Activated CD4-positive, alpha-beta T cell treated with anti-CD3 and anti-CD28 coated beads, Interleukin-2, amount 50 U/mL, for 1 hour (primary cell): ENCODE data around the gene ABCA7.

ENCODE experiments used
- DNase-seq: peaks from one replicate; pipeline ENCODE4 v3.0.0-alpha.2; 2020

The ABCA7 gene, protein sequence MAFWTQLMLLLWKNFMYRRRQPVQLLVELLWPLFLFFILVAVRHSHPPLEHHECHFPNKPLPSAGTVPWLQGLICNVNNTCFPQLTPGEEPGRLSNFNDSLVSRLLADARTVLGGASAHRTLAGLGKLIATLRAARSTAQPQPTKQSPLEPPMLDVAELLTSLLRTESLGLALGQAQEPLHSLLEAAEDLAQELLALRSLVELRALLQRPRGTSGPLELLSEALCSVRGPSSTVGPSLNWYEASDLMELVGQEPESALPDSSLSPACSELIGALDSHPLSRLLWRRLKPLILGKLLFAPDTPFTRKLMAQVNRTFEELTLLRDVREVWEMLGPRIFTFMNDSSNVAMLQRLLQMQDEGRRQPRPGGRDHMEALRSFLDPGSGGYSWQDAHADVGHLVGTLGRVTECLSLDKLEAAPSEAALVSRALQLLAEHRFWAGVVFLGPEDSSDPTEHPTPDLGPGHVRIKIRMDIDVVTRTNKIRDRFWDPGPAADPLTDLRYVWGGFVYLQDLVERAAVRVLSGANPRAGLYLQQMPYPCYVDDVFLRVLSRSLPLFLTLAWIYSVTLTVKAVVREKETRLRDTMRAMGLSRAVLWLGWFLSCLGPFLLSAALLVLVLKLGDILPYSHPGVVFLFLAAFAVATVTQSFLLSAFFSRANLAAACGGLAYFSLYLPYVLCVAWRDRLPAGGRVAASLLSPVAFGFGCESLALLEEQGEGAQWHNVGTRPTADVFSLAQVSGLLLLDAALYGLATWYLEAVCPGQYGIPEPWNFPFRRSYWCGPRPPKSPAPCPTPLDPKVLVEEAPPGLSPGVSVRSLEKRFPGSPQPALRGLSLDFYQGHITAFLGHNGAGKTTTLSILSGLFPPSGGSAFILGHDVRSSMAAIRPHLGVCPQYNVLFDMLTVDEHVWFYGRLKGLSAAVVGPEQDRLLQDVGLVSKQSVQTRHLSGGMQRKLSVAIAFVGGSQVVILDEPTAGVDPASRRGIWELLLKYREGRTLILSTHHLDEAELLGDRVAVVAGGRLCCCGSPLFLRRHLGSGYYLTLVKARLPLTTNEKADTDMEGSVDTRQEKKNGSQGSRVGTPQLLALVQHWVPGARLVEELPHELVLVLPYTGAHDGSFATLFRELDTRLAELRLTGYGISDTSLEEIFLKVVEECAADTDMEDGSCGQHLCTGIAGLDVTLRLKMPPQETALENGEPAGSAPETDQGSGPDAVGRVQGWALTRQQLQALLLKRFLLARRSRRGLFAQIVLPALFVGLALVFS (N-terminal part only)

DNA sequence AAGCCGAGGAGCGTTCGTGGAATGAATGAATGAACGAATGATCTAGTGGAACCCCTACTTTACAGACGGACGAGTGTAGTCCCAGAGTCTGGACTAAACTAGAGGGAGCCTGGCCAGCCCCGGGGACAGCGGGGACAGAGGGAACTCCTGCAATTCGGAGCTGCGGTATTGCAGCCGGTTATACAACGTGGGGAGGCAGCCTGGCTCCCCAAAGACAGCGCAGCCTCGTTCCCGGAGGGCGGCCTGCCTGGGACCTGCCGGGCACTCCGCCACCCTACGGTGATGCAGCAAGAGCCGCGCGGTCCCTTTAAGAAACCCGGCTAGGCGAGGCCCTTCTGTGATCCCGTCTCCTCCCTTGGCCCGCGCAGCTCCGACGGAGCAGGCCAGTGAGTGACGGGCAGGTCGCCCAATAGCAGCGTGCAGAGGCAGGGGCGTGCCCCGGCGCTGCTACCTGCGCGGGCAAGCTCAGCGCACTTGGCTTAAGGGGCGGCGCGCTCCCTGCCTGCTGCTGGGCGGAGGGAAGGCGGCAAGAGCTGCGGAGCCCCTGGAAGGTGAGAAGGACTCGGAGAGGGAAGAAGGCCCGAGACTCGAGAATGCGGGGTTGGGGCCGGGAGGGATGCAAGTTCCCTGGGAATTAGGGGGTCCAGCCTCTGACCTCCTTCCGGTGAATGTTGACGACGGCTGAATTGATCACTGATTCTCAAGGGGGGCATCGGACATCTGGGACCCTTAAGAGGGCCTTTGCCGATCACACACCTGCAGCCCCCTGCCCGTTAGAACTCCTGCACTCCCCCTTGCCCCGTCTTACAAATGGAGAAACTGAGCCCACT, at the start of gene ABCA7:
TSS of gene ABCA7 (plus strand) at position 462 of the 830 bp plus-strand sequence. CDS start 1,255 bp downstream, outside the sequence.
- peak; percentile 99 for DNase-seq

DNA sequence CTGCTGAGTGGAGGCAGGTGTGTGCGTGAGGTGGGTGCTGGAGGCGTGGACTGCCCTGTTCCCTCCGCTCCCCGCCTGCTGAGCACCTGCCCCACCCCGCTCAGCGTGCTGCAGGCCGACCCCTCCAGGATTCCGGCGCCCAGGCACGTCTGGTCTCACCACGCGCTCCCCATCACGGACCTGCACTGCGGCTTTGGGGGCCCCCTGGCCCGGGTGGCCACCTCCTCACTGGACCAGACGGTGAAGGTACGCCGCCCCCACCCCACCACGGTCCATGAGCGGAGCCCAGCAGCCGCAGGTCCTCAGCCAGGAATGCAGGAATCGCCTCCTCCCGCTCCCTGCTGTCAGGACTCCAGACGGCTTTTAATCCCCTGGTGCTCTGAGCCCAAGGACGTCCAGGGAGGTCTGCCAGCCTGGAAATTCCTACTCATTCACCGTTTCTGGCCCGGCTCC, 49.8 kb upstream of the ABCA7 start:
- DNase-seq, result no peak

DNA sequence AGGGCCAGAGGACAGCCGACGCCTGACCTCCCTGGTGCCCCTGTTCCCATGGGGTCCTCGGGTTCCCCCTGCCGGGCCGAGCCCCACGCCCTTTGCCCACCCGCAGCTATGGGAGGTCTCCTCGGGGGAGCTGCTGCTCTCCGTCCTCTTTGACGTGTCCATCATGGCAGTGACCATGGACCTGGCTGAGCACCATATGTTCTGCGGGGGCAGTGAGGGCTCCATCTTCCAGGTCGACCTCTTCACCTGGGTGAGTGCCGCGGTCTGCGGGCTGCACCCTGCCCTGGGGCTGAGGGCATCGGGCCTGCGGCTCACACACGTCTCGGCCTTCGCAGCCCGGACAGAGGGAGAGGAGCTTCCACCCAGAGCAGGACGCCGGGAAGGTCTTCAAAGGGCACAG, 49.2 kb upstream of the ABCA7 start:
- no peak for DNase-seq

DNA sequence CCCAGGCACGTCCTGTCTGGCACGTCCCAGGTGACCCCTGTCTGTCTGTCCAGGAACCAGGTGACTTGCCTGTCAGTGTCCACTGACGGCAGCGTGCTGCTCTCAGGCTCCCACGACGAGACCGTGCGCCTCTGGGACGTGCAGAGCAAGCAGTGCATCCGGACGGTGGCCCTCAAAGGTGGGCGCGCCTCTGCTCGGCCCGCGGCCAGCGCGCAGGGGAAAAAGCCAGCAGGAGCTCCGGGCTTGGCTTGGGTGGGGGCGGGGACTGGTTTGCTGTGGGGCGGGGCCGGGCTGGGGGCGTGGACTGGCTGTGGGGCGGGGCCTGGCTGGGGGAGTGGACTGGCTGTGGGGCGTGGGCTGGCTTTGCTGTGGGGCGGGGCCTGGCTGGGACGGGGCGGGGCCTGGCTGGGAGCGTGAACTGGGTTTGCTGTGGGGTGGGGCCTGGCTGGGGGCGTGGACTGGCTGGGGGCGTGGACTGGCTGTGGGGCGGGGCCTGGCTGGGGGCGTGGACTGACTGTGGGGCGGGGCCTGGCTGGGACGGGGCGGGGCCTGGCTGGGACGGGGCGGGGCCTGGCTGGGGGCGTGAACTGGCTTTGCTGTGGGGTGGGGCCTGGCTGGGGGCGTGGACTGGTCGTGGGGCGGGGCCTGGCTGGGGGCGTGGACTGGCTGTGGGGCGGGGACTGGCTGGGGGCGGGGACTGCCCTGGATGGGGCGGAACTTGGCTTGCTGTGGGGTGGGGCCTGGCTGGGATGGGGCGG, 48.6 kb upstream of the ABCA7 start:
- peak; percentile 75 for DNase-seq

DNA sequence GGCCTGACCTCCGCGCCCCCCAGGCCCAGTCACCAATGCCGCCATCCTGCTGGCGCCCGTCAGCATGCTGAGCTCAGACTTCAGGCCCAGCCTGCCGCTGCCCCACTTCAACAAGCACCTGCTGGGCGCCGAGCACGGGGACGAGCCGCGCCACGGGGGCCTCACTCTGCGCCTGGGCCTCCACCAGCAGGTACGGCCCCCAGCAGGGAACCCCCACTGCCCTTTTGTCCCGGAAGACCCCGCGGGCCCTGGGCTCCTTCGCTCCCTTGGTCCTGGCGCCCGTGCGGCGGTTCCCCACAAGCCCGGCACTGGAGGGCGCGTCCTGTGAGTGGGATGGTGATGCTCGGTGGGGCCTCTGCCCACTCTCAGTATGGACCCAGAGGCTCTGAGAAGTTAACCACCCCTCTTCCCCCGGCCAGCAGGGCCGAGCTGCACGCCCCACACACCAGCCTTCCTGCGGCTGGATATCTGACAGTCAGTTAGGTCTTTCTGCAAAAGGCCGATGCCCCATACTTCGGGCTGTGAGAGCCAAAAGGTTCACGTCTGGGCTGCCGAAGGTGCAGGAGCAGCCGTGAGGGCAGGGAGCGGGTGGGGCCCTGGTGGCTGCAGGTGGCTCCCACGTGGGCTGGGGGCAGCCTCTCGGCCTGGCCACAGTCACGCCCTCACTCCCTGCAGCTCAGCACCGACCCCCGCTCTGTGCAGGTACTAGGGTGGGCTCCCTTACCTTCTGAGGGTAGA, 47.8 kb upstream of the ABCA7 start:
- no peak for DNase-seq

DNA sequence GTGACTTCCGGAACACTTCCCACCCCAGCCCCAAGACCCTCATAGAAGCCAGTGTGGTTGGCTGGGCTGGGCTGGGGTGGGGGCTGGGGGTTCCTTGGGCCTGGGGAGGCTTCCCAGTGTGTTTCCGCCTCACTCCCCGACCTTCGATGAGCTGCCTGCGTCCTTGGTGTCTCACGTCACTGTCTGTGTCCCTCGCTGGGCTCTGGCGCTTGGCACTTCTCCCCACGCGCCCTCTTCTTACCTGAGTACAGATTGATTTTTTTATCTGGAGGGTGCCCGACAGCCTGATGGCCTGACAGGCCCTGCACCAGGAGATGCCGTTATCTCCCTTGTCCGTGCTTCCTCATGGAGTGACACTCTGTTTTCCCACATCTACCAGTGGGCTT, 47.2 kb upstream of the ABCA7 start:
- no peak for DNase-seq

DNA sequence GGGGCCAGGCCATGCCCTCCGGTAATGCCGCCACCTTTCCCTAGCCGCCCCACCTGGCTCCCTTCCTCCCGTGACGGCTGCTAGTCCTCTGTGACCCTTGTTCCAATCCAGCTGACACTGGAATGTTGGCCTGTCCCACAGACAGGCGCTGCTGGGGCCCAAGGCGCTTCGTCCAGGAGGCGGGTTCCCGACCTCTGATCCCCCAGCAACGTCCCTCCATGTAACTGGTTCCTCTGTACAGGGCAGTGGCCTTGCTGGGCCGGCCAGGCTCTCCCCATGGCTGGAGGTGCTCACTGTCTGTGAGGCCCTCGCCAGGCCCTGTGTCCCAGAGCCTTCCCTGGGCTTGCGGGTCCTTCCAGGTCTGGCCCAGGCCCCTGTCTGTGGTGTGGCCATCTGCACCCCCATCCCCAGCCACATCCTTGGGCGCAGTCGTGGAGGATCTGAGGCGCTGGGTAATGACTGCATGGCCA, 46.5 kb upstream of the ABCA7 start:
- no peak for DNase-seq

DNA sequence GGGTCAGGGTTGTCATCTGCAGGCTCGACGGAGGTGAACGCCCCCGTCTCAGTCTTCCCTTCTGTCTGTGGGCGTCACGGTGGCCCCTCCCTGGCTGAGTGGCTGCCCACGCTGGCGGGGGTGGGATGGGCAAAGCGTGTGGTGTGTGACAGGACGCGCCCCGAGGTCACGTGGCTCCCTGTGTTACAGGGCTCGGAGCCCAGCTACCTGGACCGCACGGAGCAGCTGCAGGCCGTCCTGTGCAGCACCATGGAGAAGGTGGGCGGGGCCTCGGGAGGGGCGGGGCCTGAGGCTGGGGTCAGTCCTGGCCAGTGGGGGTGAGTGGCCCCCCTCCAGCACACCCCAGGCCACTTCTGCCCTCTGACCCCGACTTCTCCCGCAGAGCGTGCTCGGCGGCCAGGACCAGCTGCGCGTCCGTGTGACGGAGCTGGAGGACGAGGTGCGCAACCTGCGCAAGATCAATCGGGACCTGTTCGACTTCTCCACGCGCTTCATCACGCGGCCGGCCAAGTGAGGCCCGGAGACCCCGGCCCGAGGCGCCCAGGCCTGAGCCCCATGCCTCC, 46.0 kb upstream of the ABCA7 start:
- DNase-seq, result no peak

DNA sequence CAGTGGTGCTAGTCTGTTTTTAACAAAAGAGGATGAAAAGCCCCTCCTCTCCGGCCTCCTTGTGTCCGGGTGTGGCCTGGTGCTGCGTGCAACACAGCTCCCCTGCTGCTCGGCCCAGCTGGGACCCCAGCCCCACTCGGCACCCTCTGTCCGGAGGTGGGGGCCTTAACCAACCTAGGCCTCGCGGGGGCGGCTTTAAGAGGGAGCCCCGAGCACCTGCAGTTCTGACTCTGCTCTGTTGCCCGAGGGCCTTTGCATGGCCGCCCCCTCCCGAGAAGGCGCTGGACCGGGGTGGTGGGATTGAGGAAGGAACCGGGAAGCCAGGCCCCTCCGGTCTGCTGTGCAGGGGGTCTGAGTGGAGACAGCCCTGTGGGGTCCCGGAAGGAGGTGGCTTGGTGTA, 45.4 kb upstream of the ABCA7 start:
- no peak for DNase-seq

DNA sequence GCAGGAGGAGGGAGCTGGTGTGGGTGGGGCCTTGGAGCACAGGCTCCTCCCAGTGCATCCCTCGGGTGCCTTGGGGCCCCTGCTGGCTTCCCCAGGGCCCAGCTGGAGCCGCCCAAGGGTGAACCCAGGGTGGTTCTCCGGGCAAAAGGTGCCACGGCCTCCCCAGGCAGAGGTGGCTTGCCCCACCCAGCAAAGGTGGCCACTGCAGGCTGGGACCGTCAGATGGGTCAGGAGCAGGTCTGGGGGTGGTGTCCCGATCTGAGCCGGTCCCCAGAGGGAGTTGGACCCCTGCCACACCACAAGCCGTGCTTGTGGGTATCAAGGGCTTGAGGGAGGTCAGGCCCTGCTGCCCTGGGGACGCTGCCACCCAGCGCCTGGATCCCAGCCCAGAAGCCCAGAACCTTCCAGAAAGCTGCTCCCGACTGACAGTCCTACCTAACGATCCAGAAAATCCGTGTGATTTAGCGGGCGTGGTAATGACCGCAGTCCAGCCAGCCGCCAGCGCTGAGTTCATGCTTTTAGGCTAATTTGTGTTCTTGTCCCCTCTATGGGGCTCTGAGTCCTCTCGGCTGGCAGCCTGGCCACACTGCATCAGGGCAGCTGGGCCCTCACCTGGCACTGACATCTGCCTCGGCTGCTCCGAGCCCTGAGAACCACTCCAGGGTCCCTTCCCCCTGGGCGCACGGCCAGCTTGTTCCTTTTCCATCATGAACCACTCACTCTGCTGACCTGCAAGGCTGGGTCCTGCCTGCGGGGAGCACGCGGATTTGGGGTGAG, 44.7 kb upstream of the ABCA7 start:
- no peak for DNase-seq

DNA sequence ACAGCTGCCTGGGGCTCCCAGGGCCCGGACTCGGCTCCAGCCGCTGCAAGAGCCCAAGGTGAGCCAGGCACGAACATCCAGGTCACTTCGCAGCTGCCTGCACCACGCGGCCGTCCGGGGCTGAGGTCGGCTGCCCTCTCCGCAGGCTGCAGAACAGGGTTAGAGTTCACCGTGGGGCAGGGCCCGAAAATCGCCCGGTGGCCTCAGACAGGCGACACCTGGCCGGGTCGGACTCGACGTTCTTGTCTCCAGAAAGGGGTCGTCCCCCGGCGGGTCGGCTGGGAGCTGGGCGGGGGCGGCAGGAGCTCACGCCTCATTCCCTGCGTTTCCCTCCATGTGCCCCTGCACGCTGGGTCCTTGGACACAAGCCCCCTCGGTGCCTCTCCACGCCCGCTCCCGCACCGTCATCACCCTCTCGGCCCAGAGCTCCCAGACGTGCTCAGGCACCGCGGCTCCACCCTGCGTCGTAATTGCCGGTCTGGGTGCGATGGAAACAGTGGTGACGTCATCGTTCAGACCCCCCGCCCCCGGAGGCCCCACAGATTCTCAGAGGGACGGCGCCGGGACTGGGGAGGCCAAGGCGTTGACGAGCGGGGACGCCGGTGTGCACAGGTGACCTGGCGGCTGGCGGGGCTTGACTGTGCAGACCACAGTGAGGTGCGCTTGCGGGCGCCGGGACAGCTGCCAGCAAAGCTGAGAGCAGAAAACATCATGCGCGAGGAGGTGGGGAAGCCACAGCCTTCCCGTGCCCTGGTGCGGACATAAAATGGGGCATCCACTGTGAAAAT, 43.7 kb upstream of the ABCA7 start:
- DNase-seq, result peak; percentile 91

DNA sequence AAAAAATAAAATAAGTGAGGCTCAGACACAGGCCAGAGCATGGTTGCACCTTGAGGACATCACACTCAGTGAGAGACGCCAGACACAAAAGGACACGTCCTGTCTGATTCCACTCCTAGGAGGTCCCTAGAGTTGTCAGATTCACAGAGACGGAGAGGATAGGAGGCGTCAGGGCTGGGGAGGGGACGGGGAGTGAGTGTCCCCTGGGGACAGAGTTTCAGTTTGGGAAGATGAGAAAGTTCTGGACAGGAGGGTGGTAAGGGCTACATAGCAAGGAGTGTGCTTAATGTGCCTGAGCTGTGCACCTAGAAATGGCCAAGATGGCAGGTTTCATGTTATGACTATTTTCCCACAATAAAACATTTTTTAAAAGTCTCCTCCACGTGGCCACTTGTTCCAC, 41.8 kb upstream of the ABCA7 start:
- no peak for DNase-seq

DNA sequence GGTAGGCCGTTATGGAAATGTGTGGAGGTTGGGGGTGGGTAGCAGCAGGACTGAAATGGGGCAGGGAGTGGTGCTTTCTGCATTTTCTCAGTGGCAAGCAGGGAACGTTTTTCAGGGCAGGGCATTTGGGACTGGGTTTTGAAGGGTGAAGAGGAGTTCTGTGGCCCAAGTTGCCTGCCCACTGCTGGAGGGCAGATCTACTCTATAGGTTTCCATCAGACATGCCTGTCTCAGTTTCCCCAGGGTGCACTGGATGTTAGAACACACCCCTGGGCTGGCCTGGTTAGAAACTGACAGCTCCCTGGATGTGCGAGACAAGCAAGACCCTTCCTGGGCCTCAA, 40.6 kb upstream of the ABCA7 start:
- no peak for DNase-seq

DNA sequence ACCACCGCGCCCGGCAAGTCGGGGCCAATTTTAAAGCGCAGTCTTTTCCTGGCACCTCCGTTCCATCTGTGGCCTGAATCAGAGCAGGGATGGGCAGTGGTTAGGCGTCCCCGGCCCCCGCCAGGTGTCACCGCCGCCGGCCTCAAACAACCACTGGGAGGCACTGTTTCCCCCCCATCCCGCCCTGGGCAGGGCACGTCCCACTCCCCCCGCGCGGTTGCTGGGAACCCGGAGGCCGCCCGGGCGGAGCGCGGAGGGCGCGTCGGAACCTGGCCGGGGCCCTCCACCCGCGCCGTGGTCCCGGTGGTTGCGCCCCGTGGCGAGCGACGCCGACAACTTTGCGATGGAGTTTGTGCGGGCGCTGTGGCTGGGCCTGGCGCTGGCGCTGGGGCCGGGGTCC, 39.8 kb upstream of the ABCA7 start, which contains the start of gene GRIN3B:
TSS of gene GRIN3B (plus strand) at position 325 of the 400 bp plus-strand sequence. CDS start at position 344, 19 bp downstream.
- DNase-seq, result peak; percentile 67

DNA sequence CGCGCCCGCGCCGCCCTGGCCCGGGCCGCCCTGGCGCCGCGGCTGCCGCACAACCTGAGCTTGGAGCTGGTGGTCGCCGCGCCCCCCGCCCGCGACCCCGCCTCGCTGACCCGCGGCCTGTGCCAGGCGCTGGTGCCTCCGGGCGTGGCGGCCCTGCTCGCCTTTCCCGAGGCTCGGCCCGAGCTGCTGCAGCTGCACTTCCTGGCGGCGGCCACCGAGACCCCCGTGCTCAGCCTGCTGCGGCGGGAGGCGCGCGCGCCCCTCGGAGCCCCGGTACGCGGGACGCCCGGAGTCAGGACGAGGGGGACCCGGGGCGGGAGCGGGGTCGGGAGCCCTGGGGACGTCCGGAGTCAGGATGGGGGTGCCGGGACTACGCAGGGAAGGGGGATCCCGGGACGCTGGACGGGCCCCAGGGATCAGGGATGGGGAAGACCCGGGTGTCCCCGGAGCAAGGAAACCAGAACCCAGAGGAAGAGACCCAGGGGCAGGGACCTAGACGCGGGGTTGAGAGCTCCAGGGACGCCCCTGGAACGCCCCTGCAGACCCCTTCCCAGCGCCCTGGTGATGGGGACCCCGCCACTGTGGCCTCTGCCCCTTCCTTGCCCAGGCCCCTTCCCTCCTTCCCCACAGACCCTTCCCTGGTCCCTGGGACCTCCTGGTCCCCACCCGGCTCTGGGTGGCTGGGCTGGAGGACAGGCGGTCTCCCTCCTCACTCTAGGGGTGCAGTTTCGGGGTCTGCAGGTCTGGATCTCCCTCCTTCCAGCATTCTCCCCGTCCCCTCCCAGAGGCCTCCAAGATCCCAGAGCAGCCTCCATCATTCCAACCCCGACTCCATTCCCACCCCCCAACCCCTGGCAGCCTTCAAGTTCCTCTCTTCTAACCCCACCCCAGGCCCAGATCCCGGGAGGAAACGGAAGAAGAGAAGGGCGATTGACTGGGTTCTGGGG, 39.0 kb upstream of the ABCA7 start:
- no peak for DNase-seq

DNA sequence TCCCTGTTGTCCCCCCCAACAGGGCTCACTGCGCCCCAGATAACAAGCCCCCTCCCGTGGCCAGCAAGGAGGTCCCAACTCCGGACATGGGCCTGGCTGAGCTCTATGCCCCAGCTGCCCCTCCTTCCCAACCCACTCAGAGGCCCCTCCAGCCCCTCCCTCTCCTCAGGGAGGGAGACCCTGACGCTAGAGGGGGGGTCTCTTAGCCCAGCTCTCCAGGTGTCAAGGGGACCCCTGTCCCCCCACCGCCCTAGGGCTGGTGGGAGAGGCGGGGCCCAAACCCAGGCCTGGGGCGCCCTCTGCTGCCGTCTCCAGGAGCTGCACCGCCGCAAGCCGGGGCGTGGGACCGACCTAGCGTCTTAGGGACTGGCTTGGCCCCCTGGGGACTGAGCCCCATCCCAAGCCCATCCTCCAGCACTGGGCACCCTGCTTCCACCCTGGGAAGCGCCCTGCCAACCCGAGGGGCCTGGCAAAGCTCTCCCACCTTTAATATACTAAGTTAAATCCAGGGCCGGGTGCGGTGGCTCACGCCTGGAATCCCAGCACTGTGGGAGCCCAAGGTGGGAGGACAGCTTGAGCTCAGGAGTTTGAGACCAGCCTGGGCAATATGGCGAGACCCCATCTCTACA, 38.3 kb upstream of the ABCA7 start:
- peak; percentile 73 for DNase-seq

DNA sequence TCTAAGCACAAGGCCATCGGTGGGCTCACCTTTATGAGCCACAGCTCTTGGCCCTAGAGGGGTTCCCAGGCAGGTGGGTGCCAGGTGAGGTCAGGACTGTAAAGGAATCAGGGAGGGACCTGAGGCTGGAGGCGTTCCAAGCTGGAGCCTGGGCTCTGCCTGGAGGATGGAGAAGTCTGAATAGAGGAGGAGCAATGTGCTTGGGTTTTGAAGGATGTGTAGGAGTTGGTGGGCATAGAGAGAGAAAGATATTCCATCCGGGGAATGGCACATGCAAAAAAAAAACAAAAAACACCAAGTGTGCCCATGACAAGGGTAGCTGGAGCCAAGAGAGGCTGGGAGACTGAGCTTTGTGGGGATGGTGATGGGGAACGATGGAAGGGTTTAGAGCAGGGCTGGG, 37.3 kb upstream of the ABCA7 start:
- DNase-seq, result no peak
